Memory B cell (primary cell): ENCODE results near the gene PPIL3.
A peak's percentile ranks its signal among the peaks of the same experiment; 100 is the strongest.
"Not testable (repeated sequence)": the region's sequence is repeated elsewhere in the genome, so short reads cannot be mapped to it uniquely, and the experiment has no call there.

Experiments used
- ATAC-seq: fragments of 150-1000 bp; cut with Tn5 transposase; 2 replicates; pipeline ENCODE4 v1.10.0; 2021; ENCODE audit warnings: low read depth, mild to moderate bottlenecking, moderate library complexity
- DNase-seq, 2 donors: peaks; one replicate each; pipeline ENCODE4 v3.0.0; 2022; ENCODE audit warnings: low spot score in 2 of 2
- H3K27ac Mint-ChIP-seq: one replicate; pipeline ENCODE4 v1.8.0; 2022; ENCODE audit warnings: mild to moderate bottlenecking, moderate library complexity, mixed read lengths
- H3K27me3 Mint-ChIP-seq: one replicate; pipeline ENCODE4 v1.8.0; 2022; ENCODE audit warnings: mixed read lengths
- H3K36me3 Mint-ChIP-seq: one replicate; pipeline ENCODE4 v1.8.0; 2022; ENCODE audit warnings: mild to moderate bottlenecking, mixed read lengths
- H3K4me1 Mint-ChIP-seq: one replicate; pipeline ENCODE4 v1.8.0; 2022; ENCODE audit warnings: mixed read lengths
- H3K4me3 Mint-ChIP-seq: one replicate; pipeline ENCODE4 v1.8.0; 2022; ENCODE audit warnings: mild to moderate bottlenecking, moderate library complexity, mixed read lengths
- H3K9me3 Mint-ChIP-seq: one replicate; pipeline ENCODE4 v1.8.0; 2022; ENCODE audit warnings: mixed read lengths

PPIL3 gene

DNA sequence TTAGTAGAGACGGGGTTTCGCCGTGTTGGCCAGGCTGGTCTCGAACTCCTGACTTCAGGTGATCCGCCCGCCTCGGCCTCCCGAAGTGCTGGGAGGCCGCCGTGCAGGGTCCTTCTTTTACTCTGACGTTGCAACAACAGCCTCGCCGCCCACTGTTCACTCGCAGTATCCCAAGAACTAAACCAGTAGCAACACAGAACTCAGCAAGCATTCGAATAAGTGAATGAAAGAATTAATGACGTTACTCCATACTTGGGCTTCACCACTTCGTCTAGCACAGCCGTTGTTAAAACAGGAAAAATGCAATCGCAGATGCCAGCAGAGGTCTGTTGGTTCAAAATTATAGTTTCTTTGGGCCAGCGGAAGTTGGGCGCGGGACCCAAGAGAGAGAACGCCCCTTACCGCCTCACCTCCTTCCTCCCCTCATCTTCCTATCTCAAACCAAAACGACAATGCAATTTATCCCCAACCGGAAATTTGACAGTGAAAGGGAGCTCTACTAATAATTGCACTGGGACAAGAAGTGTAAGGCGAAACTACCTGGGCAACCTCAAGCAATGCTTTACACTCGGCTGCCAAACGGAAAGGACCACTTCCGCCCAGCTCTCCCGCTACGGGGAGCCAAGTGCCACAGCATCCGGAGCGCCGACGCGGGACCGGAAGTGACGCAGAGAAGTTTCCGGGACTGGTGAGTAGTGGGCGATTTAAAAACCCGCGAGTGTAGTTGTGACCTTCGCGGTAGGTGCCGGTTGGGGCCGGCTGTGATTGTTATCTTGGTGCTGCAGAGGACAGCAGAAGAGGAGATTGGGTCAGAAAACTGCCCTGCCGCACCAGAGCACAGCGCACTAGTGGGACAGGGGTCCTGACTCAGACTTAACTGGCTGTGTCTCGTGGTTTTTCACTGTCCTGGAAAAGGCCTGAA, at the start of gene PPIL3, which contains the start of gene NIF3L1:
TSS of gene PPIL3 (minus strand) at position 374 of the 922 bp plus-strand sequence. CDS start 1,462 bp downstream, outside the sequence.
TSS of gene NIF3L1 (plus strand) at position 668 of the 922 bp plus-strand sequence. CDS start 2,573 bp downstream, outside the sequence.
- Mint-ChIP-seq H3K27ac (peak within 1 kb of the TSS; percentile 99), H3K36me3 (peaks cover 8% of the 10 kb centered on the region), H3K4me3 (peak within 1 kb of the TSS; percentile 95), H3K4me1 (peaks cover 22% of the 10 kb centered on the region), H3K27me3 (no peaks in the 10 kb centered on the region), H3K9me3 (no peaks in the 10 kb centered on the region)
- peak; percentile 91 to 92 for DNase-seq
- peak; percentile 83 for ATAC-seq

GRCh38 chr2:200930947-200931626, 42.2 kb upstream of the PPIL3 start:
- DNase-seq, result no peak
- Mint-ChIP-seq H3K4me3 (no peak overlapping the region), H3K27ac (no peak overlapping the region), H3K36me3 (peaks cover 21% of the 10 kb centered on the region), H3K27me3 (no peaks in the 10 kb centered on the region), H3K4me1 (no peaks in the 10 kb centered on the region), H3K9me3 (no peaks in the 10 kb centered on the region)
- no peak for ATAC-seq

- Mint-ChIP-seq H3K27ac (peak overlapping the region; percentile 28), H3K36me3 (peaks cover 19% of the 10 kb centered on the region), H3K4me1 (no peaks in the 10 kb centered on the region), H3K4me3 (no peak overlapping the region), H3K9me3 (no peaks in the 10 kb centered on the region), H3K27me3 (no peaks in the 10 kb centered on the region)
- no peak for ATAC-seq
- no peak for DNase-seq
These were observed 40.7 kb upstream of the PPIL3 start for GRCh38 chr2:200929334-200930249.

DNA sequence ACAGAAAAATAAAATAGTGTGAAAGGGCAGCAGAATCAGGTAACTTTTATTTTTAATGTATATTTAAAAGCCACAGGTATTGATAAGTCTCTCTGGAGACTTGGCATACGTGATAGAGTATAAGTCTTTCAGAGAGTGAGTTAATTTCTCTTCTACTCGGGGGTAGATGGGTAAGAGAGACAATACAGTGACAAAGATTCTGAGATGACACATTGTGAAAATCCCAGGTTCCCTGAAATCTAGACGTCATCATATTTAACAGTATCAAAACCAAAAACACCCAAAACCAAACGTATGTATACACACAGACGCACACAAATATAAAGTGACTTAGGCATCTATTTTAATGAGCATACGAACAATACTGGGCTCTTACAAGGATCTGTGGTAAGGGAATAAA, 33.6 kb upstream of the PPIL3 start:
- ATAC-seq, result no peak
- Mint-ChIP-seq H3K27me3 (no peaks in the 10 kb centered on the region), H3K27ac (peak overlapping the region; percentile 32), H3K4me1 (no peaks in the 10 kb centered on the region), H3K4me3 (no peak overlapping the region), H3K36me3 (peaks cover 15% of the 10 kb centered on the region), H3K9me3 (no peaks in the 10 kb centered on the region)
- no peak for DNase-seq

GRCh38 chr2:200913654-200914053, 24.8 kb upstream of the PPIL3 start:
- H3K27ac Mint-ChIP-seq, result peak overlapping the region; percentile 62

DNA sequence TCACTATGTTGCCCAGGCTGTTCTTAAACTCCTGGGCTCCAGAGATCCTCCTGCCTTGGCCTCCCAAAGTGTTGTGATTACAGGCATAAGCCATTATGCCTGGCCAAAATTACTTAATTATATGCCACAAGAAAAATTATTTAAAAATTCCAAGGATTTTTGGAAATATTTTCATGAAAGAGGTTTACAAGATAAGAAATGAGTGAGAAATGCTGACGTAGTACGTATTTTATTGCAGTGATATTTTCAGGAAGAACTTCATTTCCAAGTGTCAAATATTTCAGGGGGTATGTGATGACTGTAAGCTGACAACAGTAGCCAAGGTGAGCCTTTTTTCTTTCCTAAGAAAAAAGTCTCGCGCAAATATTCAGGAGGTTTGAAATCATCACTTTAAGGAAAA, 21.1 kb upstream of the PPIL3 start:
- no peaks in the 10 kb centered on the region for H3K27me3 Mint-ChIP-seq
- H3K9me3 Mint-ChIP-seq, result no peaks in the 10 kb centered on the region
- H3K4me1 Mint-ChIP-seq, result no peaks in the 10 kb centered on the region
- DNase-seq, result no peak
- ATAC-seq, result no peak
- H3K4me3 Mint-ChIP-seq, result no peak overlapping the region
- no peak overlapping the region for H3K27ac Mint-ChIP-seq
- H3K36me3 Mint-ChIP-seq, result peaks cover 21% of the 10 kb centered on the region

More at GRCh38 chr2:200913654-200914053, 24.8 kb upstream of the PPIL3 start:
- Mint-ChIP-seq H3K9me3 (no peaks in the 10 kb centered on the region), H3K4me1 (no peaks in the 10 kb centered on the region), H3K27me3 (no peaks in the 10 kb centered on the region), H3K36me3 (peaks cover 23% of the 10 kb centered on the region), H3K4me3 (no peak overlapping the region)
- DNase-seq (no peak), ATAC-seq (no peak)

GRCh38 chr2:200905618-200906296, 16.9 kb upstream of the PPIL3 start:
- Mint-ChIP-seq H3K27ac (no peak overlapping the region), H3K36me3 (peaks cover 11% of the 10 kb centered on the region), H3K4me3 (no peak overlapping the region), H3K27me3 (no peaks in the 10 kb centered on the region), H3K4me1 (peaks cover 2% of the 10 kb centered on the region), H3K9me3 (no peaks in the 10 kb centered on the region)
- peak in 1 of 2 donors; percentile 23 for DNase-seq
- peak; percentile 45 for ATAC-seq

- Mint-ChIP-seq H3K9me3 (no peaks in the 10 kb centered on the region), H3K4me1 (peaks cover 2% of the 10 kb centered on the region)
These were observed 12.7 kb upstream of the PPIL3 start for GRCh38 chr2:200901459-200902072.

GRCh38 chr2:200899482-200899881, 10.6 kb upstream of the PPIL3 start:
- H3K4me1 Mint-ChIP-seq, result peaks cover 2% of the 10 kb centered on the region
- no peak overlapping the region for H3K27ac Mint-ChIP-seq
- DNase-seq, result no peak
- ATAC-seq, result no peak
- H3K36me3 Mint-ChIP-seq, result peaks cover 28% of the 10 kb centered on the region
- no peak overlapping the region for H3K4me3 Mint-ChIP-seq
- no peaks in the 10 kb centered on the region for H3K27me3 Mint-ChIP-seq
- H3K9me3 Mint-ChIP-seq, result no peaks in the 10 kb centered on the region

More at GRCh38 chr2:200901459-200902072, 12.7 kb upstream of the PPIL3 start:
- no peak overlapping the region for H3K4me3 Mint-ChIP-seq
- no peak overlapping the region for H3K27ac Mint-ChIP-seq
- DNase-seq (peak; percentile 47 to 69), ATAC-seq (peak; percentile 100)
- H3K27me3 Mint-ChIP-seq, result no peaks in the 10 kb centered on the region
- peaks cover 25% of the 10 kb centered on the region for H3K36me3 Mint-ChIP-seq

- H3K36me3 Mint-ChIP-seq, result peaks cover 16% of the 10 kb centered on the region
- not testable (repeated sequence) for H3K27me3 Mint-ChIP-seq, H3K4me1 Mint-ChIP-seq, H3K27ac Mint-ChIP-seq, ATAC-seq, DNase-seq, H3K9me3 Mint-ChIP-seq, H3K4me3 Mint-ChIP-seq
These were observed 7.1 kb downstream of the PPIL3 start for GRCh38 chr2:200881715-200882249.

DNA sequence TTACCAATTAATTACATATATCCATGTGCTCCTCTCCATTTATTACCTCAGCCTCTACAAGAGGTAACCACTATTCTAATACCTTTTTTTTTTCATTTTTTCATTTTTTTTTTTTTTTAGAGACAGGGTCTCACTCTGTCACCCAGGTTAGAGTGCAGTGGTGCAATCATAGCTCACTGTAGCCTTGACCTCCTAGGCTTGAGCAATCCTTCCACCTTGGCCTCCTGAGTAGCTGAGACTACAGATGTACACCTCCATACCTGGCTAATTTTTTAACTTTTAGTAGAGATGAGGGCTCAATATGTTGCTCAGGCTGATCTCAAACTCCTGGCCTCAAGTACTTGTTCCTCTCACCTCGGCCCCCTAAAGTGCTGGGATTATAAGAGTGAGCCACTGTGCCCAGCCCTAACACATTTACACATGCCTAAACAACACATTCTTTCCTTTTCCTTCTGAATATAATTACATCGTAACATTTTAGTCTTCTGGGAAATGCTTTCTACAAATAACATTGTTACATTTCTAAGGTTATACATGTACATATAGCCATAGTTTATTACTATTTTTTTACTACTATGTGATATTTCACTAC, 10.5 kb downstream of the PPIL3 start:
- Mint-ChIP-seq H3K9me3 (no peaks in the 10 kb centered on the region), H3K4me3 (no peak overlapping the region), H3K36me3 (peaks cover 19% of the 10 kb centered on the region), H3K4me1 (peaks cover 4% of the 10 kb centered on the region), H3K27me3 (no peaks in the 10 kb centered on the region), H3K27ac (peak overlapping the region; percentile 60)
- no peak for ATAC-seq
- DNase-seq, result no peak

- peaks cover 14% of the 10 kb centered on the region for H3K36me3 Mint-ChIP-seq
- H3K4me3 Mint-ChIP-seq, result no peak overlapping the region
- H3K4me1 Mint-ChIP-seq, result peaks cover 2% of the 10 kb centered on the region
- no peak for DNase-seq
- H3K27ac Mint-ChIP-seq, result no peak overlapping the region
- no peaks in the 10 kb centered on the region for H3K27me3 Mint-ChIP-seq
- ATAC-seq, result no peak
- no peaks in the 10 kb centered on the region for H3K9me3 Mint-ChIP-seq
These were observed 11.4 kb downstream of the PPIL3 start for GRCh38 chr2:200877443-200877842.
